ENCODE measurements around the gene ENKD1.
A peak's percentile ranks its signal among the peaks of the same experiment; 100 is the strongest.

The ENKD1 gene

DNA sequence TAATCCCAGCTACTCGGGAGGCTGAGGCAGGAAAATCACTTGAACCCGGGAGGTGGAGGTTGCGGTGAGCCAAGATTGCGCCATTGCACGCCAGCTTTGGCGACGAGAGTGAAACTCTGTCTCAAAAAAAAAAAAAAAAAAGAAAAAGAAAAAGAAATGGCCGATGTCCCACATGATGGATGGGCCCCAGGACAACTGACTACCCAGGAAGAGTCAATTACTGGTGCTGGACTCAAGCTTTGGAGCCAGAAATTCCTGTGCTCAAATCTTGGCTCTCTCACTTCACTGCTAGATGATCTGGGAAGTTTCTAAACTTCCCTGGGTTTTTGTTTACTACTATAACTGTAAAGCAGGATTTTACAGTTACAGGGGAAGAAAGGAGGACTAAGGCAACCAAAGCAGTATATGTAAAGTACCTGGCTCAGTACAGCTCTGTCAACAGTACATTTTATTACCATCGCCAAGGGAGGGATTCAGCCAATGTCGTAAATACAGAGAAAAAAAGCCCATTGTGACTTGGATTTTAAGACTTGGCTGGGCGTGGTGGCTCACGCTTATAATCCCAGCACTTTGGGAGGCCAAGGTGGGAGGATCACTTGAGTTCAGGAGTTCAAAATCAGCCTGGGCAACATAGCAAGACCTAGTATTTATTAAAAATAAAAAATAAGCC is 11.9 kb upstream of the ENKD1 start:
- no peak for DNase-seq

DNA sequence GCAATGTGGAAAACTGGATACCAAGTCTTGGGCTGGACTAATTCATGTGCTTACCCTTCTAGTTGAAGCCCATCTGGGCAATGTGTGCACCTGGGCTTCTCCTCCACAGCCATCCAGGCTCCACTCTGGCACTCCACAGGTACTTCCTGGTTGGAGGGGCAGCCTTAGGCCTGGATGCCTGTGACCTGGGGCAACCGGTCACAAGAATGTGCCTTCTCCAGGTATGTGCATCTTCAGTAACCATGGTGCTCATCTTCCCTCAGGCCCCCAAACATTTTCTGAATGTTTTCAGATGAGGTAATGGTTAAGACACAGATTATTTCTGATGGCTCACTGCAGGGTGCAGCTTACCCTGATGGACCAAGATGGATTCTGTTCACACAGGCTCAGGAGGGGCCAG is 11.2 kb upstream of the ENKD1 start:
- no peak for DNase-seq

DNA sequence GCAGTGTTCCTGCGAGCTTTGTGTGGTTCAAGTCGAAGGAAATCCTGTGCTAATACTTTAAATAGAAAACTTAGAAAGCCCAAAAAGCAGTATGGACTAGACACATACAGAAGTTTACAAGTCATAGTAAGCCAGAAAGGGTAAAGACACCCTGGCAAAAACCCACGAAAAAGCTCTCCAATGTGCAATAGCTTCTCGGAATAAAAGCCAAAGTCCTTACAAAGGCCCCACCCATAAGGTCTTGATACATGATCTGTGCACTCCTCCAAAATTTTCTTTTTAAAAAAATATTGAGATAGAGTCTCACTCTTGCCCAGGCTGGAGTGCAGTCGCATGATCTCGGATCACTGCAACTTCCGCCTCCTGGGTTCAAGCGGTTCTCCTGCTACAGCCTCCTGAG is 10.4 kb upstream of the ENKD1 start:
- no peak for DNase-seq

DNA sequence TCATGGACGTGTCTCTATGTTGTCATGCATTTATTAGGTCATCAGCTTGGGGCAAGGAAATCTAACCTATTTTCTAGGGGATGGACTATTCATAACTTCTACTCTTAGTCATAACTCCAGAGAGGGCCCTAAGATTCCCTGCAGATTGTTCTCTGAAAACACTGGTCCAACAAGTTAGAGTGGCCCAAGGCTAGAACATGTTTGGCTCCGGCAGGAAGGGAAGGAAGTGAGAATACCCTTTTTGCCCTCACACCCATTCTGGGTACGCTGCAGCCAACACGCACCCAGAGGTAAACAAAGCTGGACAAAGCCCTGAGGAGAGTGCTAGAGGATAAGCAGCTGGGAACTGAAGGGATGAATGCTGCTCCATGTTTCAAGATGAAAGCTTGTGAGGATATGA is 10.0 kb upstream of the ENKD1 start:
- no peak for DNase-seq

DNA sequence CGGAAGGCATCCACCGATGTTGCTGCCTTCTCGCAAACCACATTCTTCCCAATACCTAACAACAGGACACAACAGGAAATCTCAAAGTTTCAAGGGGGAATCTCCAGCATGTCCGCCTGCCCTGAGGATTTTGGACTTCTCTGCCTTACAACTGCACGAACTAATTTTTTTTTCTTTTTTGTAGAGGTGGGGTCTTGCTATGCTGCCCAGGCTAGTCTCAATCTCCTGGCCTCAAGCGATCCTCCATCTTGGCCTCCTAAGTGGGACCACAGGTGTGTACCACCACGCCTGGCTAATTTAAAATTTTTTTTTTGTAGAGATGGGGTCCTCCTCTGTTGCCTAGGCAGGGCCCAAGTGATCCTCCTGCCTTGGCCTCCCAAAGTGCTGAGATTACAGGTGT is 9.4 kb upstream of the ENKD1 start:
- no peak for DNase-seq

DNA sequence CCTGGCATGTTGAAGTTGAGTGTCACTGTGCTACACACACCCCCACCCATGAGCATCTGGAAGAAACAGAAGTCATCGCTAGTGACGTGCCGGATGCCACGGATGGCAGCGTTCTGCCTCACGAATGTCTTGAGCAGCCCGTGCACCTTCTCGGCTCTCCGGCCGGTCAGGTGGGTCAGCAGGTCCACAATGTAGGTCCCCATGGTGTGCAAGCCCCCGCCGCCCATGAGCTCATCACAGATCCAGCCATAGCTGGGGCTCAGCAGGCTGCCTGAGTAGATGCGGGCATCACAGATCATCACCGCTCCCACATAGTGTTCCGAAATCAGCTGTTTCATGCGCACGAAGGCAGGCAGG is 9.0 kb upstream of the ENKD1 start:
- no peak for DNase-seq

DNA sequence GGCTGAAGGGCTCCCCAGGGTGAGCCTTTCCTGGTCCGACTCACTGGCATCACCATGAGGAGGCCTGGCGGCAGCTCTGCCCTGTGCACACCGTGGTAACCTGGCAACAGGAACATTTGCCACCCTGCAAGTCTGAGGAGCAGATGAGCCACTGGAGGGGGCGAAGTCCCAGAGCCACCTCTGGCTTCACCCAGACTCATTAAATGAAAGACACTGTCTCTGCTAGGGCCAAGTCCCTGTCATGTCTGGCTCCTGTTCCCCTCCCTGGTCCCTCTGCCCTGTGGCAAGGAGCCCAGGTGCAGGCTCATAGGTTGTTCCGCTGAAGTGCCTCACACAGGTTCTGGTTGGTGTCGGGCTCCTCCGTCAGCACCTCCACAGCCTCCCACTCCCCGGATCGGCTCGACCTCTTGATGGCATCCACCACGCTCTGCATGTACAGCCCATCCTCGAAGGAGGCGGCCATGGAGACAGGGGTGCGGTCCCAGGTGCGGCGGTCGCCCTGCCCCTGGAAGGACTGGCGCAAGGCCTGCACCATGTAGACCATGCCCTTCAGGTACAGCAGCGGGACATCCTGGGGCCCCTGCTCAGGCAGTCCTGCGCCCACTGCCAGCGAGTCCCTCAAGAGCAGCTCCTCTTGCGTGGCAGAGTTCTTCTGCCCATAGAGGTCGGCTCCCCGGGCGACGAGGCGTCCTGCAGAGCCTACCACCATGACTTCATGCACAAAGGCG is 8.5 kb upstream of the ENKD1 start:
- DNase-seq = no peak

DNA sequence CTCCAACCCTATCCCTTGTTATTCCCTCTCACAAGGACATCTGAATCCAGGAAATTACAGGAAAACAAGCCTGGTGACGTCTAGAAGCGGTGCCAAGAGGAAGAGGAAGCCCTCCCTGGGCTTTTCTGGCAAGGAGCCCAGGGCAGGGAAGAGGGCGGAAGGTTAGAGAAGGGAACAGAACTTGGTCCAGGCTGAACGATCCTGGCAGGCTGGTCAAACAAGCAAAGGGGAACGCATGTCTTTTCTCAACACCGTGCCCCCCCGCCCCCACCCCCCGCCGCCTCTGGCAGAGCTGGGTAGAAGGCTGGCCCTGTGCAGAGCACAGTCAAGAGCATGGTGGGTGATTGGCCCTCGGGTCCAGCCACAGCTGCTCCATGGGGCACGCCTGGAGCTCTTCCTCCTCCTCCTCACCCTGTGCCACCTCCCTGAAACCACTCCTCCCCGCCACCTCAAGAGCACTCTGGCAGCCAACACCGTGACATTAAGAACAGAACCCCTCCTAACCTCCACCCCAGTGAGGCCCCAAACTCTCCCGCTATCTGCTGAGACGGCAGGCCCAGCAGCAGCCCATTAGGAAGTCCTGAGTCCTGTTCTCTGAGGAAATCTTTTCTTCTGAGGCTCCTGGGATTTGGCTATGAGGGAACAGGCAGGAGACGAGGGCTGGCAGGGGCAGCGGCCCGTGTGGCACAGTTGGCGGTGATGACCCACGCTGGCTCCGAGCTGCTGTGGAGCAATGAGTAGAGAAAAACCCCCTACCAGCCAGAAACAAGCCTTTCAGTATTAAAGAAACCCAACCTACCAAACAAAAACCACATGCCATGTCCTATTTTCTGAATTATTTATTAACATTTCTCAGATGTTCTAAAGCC is 7.4 kb upstream of the ENKD1 start:
- DNase-seq = no peak

DNA sequence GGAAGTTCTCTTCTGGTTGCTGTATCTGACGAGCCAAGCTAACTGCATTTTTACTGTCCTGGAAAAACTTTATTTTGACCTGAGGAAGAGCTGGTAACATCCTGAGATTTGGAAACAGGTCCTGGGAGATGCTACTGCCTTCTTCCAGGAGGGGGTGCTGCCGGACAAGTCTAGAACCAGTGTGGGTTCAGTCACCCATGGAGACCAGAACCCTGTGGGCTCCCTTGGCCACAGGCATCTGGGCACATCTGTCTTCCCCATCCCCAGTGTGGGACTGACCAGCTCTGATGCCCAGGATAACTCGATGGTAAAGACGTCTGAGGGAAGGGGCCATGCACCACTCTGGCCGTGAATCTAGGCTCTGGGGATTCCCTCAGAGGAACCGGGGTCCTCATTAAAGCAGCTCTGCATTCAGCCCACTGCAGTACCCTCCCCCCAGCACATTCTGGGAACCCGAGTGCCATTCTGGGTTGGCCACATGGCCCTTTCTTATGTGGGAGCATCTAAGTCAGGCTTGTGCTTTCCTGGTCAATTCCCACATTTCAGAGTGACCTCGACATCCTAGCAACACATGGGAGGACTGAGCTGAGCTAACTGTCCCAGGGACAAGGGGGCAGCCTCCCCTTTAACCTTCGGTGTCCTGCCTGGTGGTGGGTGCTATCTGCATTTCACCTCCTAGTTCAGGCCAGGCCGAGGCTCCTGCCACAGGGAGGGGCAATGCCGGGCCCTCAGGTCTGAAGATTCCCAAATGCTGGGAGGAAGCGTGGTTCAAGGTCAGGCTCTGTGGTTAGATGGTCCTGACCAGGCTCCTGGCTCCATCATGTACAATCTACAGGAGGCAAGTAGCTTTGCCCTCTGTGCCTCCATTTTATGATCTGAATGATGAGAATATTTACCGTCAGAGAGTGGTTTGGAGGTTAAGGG is 6.5 kb upstream of the ENKD1 start:
- peak; percentile 57 for DNase-seq

DNA sequence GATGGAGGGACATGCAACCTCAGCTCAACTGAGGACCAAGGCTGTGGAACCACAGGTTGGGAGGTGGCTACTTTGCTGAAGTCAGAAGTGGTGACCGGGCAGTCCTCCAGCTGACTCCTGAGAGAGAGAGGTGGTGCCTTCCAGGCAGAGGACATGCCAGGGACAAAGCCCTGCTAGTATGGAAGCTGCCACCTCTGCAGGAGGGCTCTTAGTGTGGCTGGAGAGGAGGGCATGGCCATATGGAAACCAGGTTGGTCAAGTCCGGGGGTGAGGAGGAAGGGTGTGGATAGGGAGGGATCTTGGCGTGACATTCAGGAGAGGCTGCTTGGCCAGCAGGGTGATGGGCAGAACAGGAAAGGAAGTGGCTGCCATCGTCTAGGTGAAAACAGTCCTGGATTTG is 5.8 kb upstream of the ENKD1 start:
- no peak for DNase-seq

DNA sequence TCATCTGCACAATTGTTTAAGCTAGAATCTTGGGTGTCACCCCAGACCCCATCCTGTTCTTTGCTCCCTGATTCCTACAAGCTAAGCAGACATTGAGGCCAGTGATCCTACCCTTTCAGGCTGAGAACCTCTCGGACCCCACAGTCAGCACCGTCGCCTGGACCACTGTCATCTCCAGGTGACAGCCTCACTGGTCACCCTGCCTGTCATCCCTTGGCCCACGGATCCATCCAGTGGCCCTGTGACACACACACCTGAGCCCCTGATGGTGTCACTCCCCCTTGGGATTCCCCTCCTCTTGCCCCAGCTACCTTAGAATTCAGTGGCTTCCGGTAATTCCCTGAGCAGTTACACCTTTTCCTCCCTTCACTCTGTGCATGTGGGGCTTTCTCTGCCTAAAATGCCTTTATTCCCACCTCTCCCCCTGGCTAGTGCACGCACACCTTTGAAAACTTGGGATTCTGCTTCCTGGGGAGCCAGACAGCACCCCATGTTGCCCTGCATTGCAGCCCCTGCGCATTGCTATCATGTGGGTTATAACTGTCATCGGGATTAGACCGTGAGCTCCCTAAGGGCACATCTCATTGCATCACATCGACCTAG is 3.0 kb upstream of the ENKD1 start:
- DNase-seq = no peak

DNA sequence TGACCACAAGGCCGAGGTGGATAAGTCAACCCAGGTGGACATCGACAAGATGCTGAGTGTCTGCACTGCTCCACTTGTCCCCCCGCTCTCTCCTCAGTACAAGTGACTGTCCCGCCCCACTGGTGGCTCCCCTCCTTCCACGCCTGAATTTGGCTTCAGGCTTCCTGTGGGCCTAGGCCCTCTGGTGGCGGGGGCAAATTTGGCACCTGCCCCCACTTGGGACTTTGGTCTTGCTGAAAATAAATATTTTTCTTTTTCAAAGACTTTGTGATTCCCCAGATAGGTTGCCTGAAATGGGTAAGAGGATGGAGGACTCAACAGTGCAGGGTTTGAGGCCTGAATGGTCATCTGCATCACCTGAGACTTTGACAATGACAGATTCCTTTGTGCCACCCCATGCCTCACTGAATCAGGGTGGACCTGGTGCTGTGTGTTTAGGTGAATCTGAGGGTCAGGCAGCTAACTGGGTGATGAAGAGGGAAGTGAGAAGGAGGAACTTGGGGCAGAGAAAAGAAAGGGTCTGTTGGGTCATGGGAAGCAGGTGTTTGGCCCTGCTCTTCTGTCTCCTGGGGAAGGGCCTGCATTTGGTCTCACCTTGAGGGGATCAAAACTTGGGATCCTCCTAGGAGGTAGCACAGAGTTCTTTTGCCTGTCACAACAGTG is 2.1 kb upstream of the ENKD1 start:
- DNase-seq = peak; percentile 33

DNA sequence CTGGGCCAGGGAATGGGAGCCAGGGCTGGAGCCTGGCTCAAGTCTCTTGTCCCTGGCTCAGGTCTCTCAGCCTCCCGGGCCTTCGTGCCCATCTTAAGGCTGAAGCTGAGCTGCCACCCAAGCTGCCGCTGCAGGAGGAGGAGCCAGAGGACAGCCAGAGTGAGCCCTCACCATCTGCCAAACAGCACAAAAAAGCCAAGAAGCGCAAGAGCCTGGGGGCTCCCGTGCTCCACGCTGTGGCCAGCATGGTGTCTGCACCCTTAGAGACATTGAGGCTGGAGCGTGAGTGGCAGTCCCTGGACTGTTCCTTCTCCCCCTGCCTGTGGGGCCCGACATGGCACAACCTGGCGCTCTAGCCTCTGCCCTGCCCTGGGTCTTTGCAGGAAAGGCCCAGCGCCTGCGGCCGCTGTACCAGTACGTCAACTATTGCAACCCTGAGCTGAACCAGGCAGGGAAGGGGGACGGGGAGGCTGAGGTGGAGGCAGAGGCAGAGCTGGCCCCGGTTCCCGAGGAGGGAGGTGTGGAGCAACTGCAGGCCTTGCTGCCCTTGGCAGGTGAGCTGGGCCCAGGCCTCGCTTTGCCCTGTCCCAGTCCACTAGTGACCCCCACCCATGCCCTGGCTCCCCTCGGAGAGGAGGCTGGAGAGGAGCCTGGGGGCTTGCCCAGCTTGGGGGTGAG is 1.4 kb upstream of the ENKD1 start:
- DNase-seq = peak; percentile 88

DNA sequence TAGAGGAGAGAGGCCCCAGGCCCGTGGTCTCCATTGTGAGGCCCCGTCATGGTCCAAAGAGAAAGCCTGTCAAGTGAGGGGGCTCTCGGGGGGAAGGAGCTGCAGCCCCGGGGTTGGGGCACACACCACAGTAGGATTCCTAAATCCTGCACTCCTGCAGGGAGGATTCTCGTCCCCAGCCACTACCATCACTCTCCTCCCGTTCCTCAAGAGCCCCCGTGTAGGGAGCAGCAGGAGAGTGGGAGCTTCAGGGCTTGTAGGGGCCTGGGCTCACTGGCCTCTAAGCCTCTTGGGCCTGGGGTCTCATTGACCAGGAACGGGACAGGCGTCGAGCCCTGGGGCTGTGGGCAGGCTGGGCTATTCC is 885 bp upstream of the ENKD1 start:
- DNase-seq = no peak

DNA sequence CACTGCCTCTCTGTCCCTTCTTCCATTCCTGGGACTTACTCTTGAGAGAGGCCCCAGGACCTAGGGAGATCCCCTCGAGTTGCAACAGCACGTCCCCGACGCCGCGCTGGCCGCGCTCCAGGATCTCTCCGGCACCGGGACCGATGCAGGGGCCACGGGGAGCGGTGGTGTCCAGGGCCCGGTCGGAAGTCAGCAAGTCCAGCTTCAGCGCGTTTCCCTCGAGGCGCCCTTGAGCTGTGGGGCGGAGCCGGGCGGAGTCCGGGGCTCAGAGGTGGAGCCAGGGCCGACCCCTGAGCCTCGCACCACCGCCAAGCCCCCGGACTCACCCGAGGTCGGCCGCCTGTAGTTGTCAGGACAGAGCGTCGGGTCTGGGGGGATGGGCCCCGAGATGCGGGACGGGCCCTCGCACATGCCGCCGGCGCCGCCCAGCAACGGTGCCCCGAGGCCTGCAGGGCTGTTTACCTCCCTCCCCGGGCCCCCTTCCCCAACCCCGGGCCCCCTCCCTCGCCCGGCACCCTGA is 458 bp downstream of the ENKD1 start:
- DNase-seq = no peak

DNA sequence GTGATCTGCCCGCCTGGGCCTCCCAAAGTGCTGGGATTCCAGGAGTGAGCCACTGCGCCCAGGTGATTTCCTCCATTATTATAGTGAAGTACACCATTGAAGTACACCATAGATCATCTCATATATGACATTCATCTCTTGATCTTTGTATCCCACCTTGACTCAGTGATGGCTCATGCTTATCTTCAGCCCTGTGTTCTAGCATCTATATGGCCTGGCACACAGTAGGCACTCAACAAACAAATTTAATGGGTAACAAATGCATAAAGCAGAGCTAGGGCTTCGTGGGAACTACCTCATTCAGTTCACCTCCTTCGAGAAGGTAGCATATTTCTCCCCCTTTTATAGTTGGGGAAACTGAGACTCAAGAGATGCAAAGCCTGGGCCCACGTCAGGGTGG is 952 bp downstream of the ENKD1 start:
- no peak for DNase-seq

DNA sequence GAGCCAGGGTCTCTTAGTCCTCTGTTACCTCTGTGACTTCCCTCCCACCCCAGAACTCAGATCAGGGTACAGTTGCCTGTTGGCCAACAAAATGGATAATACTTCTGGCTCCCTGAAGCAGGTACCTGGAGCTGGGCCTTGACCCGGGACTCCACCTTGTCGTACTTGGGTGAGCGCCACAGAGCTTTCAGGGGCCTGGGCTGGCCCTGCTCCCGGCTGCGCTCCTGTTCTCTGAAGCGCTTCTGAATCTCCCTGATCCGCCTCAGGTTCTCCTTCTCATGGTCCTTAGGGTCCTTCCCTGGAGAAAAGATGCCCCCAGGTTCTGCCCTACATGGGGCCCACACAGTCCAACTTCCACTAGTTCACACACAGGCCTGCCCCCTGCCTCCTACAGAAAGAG is 1.7 kb downstream of the ENKD1 start:
- DNase-seq = no peak

DNA sequence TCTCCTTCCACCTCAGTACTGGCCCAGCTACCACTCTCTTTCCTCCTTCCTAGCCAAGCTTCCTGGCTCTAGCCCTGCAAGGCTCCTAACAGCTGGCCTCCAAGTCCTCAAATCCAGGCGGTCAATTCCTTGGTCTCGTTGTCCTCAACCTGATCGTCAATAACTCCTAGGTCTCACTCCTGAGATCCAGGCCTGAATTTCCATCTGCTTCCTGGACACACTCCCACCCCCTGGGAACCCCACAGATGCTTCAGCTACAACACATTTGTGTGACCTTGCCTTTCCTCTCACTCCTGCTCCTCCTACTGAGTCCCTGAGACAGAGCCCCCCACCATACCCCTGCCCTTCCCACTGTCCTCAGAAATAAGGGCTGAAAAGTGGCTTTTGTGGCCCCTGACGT is 2.3 kb downstream of the ENKD1 start:
- no peak for DNase-seq

DNA sequence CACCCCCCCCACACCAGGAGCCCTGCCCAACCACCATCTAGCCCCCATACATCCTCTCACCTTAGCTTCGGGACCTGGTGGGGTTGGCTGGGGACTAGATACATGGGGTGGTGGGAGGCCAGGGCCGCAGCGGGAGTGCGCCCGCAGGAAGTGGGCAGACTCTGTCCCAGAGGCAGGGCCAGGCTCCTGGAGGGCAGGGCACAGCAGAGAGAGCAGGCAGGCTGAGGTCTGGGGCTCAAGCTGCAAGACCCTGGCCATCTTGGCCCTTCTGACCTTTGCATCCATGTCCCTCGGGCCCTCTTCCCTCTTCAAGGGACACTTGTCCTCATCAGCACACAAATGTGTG is 2.7 kb downstream of the ENKD1 start:
- DNase-seq = no peak

DNA sequence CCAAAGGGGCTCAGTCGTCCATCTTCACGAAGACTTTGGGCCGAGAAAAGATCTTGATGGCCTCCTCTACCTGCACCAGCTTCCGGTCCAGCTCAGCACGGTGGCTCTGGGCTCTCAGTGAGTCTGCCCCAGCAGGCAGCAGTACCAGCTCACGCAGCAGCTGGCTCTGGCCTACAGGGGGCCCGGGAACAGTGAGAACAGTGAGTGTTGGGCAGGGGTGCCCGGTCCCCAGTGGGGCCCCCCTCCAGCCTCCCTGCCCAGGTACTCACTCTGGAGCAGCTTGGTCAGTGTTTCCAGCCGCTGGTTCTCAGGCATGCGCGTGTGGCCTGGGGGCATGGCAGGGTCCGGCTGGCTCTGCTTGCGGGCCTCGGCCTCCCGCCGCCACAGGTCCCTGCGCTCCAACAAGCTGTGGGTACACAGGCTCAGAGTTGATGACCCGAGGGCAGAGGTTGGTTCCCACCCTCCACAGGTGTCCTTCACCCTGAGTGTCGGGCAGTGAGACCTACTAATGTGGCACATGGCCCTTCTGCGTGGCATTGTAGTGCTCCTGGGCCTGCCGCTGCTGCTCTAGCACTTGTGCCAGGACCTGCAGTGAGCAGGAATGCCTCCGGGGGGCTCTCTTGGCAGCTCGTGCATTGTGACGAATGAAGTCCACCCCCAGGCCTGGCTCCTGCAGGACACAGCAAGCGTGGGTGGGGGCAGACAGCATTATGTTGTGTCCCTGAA is 3.2 kb downstream of the ENKD1 start:
- DNase-seq = peak; percentile 55

DNA sequence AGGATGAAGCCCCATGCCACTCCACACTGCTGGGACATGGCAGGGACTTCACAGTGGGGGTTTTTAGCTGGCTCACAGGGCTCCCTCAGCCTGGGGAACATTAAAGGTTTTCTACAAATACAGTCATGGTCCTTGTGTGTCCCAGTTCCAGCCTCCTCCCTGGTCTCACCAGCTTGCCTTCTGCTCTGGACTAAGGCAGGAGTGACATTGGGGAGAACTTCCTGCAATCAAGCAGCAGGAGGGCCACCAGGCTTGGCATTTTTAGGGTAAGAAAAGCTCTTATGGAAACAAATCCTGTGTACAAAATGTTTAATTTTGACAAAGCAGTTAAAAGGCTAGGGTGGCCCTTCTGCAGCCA is 3.9 kb downstream of the ENKD1 start:
- no peak for DNase-seq
